Progenitor cell of endocrine pancreas (in vitro differentiated cells): ENCODE data around the gene TFDP1. TPM values are rescaled to one million over a fixed set of nuclear protein-coding genes. Genes with fewer than 3 reads are reported as not detected.

ENCODE experiments used
- DNase-seq: peaks from one replicate; pipeline ENCODE4 v3.0.0; 2021; ENCODE audit warnings: low spot score; ENCODE audit not compliant: unreplicated experiment
- H3K27ac Mint-ChIP-seq: 2 replicates; pipeline ENCODE4 v1.8.0; 2021; ENCODE audit warnings: mild to moderate bottlenecking, moderate library complexity, mixed read lengths
- H3K27me3 Mint-ChIP-seq: 2 replicates; pipeline ENCODE4 v1.8.0; 2021; ENCODE audit warnings: mixed read lengths
- H3K36me3 Mint-ChIP-seq: 2 replicates; pipeline ENCODE4 v1.8.0; 2022; ENCODE audit warnings: mixed read lengths; ENCODE audit not compliant: insufficient read depth
- H3K4me1 Mint-ChIP-seq: 2 replicates; pipeline ENCODE4 v1.8.0; 2021; ENCODE audit warnings: low read depth, mixed read lengths
- H3K4me3 Mint-ChIP-seq: 2 replicates; pipeline ENCODE4 v1.8.0; 2021; ENCODE audit warnings: low read depth, mild to moderate bottlenecking, moderate library complexity, mixed read lengths
- H3K9me3 Mint-ChIP-seq: 2 replicates; pipeline ENCODE4 v1.8.0; 2021; ENCODE audit warnings: low read depth, mixed read lengths
- CTCF ChIP-seq: fragments of 200-600 bp; sonication (generic); IDR thresholded peaks from one replicate; pipeline ENCODE4 v1.5.0; 2021; ENCODE audit warnings: antibody characterized with exemption, mild to moderate bottlenecking; ENCODE audit not compliant: unreplicated experiment
- total RNA-seq: library from RNA; stranded (reverse); gene quantifications from 2 replicates; pipeline ENCODE4 v1.2.1, GENCODE V29; 2021

TFDP1 gene
- total RNA-seq, 1 donor from 2014 or later = 58.2 TPM

- Mint-ChIP-seq H3K4me1 (no peaks in the 10 kb centered on the region), H3K36me3 (peaks cover 47% of the 10 kb centered on the region), H3K4me3 (no peak overlapping the region), H3K27ac (no peak overlapping the region), H3K27me3 (no peaks in the 10 kb centered on the region), H3K9me3 (peaks cover 3% of the 10 kb centered on the region)
- DNase-seq = no peak
- TF ChIP-seq CTCF = no peak
Observed at GRCh38 chr13:113641426-113641825, 56.9 kb downstream of the TFDP1 start.

GRCh38 chr13:113642563-113642962 lies 58.0 kb downstream of the TFDP1 start:
- no peak overlapping the region for H3K27ac Mint-ChIP-seq

GRCh38 chr13:113643593-113643992 lies 59.0 kb downstream of the TFDP1 start:
- no peaks in the 10 kb centered on the region for H3K27me3 Mint-ChIP-seq
- peaks cover 3% of the 10 kb centered on the region for H3K9me3 Mint-ChIP-seq
- no peak for DNase-seq
- H3K4me3 Mint-ChIP-seq = no peak overlapping the region
- no peaks in the 10 kb centered on the region for H3K4me1 Mint-ChIP-seq
- peaks cover 47% of the 10 kb centered on the region for H3K36me3 Mint-ChIP-seq
- TF ChIP-seq CTCF = no peak
- H3K27ac Mint-ChIP-seq = no peak overlapping the region

More at GRCh38 chr13:113642563-113642962, 58.0 kb downstream of the TFDP1 start:
- Mint-ChIP-seq H3K9me3 (peaks cover 3% of the 10 kb centered on the region), H3K4me1 (no peaks in the 10 kb centered on the region), H3K4me3 (no peak overlapping the region), H3K27me3 (no peaks in the 10 kb centered on the region), H3K36me3 (peaks cover 42% of the 10 kb centered on the region)
- DNase-seq = no peak
- no peak for TF ChIP-seq CTCF

GRCh38 chr13:113644800-113645199 lies 60.2 kb downstream of the TFDP1 start:
- DNase-seq = no peak
- no peak for TF ChIP-seq CTCF
- Mint-ChIP-seq H3K36me3 (peaks cover 42% of the 10 kb centered on the region), H3K4me1 (no peaks in the 10 kb centered on the region), H3K27ac (no peak overlapping the region), H3K27me3 (no peaks in the 10 kb centered on the region), H3K9me3 (peaks cover 3% of the 10 kb centered on the region), H3K4me3 (no peak overlapping the region)

- Mint-ChIP-seq H3K4me1 (no peaks in the 10 kb centered on the region), H3K27me3 (no peaks in the 10 kb centered on the region), H3K27ac (no peak overlapping the region), H3K4me3 (no peak overlapping the region), H3K9me3 (peaks cover 3% of the 10 kb centered on the region), H3K36me3 (peaks cover 38% of the 10 kb centered on the region)
- DNase-seq = no peak
- TF ChIP-seq CTCF = no peak
Observed at GRCh38 chr13:113645329-113645728, 60.8 kb downstream of the TFDP1 start.
